GM18909 (cell line): ENCODE results near the gene IDH3B.
"Not testable (repeated sequence)": the region's sequence is repeated elsewhere in the genome, so short reads cannot be mapped to it uniquely, and the experiment has no call there.

Experiments used
- ATAC-seq: cut with Tn5 transposase; IDR thresholded peaks from one replicate; pipeline ENCODE4 v1.9.1; 2021; ENCODE audit warnings: mild to moderate bottlenecking; ENCODE audit not compliant: unreplicated experiment, poor library complexity

Gene IDH3B

GRCh38 chr20:2695206-2695983, 31.4 kb upstream of the IDH3B start:
- no peak for ATAC-seq

DNA sequence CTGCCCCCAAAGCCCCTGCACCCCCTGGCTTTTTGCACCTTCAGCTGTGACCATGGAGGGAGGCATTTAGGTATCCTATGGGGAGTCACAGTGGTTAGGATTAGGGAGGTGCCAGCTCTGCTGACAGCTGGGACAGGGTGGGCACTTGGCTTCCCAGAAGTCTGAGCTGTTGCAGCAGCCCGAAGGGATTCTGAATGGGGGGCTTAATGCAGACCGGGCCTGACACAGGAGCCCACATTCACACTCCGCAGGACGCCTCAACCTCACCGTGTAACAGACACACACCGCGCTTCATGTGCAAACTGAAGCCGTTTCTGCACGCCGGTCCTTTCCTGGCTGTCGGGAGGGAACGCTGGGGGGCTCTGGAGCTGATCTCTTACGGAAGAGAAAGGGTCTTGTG, 30.5 kb upstream of the IDH3B start:
- no peak for ATAC-seq

GRCh38 chr20:2694008-2694471, 30.0 kb upstream of the IDH3B start:
- ATAC-seq, result no peak

- no peak for ATAC-seq
These were observed 29.4 kb upstream of the IDH3B start for GRCh38 chr20:2693286-2694007.

- ATAC-seq, result no peak
These were observed 28.9 kb upstream of the IDH3B start for GRCh38 chr20:2692886-2693285.

DNA sequence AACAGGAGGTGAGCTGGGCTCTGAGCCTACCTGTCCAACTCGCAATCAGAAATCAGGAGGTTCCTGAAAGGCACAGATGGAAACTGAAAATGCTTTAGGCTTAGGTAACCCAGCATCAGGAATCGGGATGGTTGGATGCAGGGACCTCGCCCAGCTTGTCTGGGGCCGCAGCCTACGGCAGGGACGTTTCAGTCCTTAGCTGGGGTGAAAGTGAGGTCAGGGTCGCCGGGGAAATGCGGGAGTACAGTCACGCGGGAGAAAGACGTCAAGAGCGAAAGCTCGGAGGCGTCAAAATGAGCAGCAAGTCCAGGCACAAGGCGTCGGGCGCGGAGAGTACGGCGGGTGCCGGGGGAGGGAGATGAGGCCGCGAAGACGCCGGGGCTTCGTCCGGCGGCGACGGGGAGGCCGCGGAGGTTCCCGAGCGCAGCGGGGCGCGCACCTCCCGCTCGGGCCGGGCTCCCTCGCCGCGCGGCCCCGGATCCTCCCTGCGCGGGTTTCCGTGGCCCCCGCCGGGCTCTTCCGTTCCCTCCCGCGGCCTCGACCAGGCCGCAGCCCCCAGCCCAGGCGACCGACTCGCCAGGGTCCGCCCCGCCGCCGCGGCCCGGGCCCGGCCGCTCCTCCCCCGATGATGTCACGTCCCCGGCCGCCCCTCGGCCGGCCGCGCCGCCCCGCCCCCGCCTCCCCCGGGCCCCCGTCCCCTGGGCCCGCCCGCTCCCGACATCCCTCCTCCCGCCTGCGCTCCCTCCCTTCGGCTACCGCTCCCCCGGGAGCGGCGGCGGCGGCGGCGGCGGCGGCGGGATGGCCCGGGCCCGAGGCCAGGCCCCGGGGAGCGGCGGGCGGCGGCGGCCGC, 28.2 kb upstream of the IDH3B start, which contains the start of gene EBF4:
Gene EBF4, plus strand, starts transcription at position 745 of the 850 bp plus-strand sequence. CDS start 866 bp downstream, outside the sequence.
- ATAC-seq, result no peak

- ATAC-seq, result no peak
These were observed 27.6 kb upstream of the IDH3B start for GRCh38 chr20:2691663-2692035.

- ATAC-seq, result no peak
These were observed 27.1 kb upstream of the IDH3B start for GRCh38 chr20:2691127-2691526.

DNA sequence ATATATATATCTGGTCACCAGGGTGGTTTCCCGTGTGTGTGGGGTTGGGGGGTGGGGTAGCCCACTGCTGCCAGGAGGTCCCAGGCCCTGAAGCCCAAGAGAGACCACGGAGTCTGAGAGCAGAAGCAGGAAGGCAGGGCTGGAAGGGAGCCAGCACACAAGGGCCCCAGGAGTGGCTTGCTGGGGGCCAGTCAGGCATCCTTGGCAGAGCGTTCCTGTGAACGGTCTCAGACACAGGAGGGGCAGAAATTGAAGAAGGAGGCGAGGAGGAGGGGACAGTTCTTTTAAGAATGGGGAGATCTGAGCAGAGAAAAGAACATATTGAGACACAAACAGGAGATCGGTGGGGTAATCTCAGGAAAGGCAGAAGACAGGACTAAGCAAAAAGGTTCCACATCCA, 26.7 kb upstream of the IDH3B start:
- ATAC-seq, result no peak

DNA sequence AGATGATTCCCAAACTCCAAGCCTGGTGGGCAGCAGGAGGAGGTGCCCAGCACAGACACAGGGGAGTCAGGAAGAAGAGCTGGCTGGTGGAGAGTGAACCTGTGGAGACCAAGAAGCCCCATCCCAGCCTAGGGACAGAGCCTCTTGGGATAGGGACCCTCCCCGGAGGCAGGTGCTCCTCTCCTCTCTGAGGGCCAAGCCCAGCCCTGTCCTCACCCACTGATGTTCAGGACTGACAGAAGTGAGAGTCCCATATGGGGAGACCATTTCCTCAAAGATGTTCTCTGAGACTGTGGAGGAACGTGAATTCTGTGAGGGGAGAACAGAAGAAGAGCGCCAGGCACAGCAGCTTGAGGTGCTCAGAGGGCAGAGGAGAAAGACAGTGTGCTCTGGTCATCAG, 26.2 kb upstream of the IDH3B start:
- ATAC-seq, result no peak

- no peak for ATAC-seq
These were observed 24.1 kb upstream of the IDH3B start for GRCh38 chr20:2688041-2688591.

DNA sequence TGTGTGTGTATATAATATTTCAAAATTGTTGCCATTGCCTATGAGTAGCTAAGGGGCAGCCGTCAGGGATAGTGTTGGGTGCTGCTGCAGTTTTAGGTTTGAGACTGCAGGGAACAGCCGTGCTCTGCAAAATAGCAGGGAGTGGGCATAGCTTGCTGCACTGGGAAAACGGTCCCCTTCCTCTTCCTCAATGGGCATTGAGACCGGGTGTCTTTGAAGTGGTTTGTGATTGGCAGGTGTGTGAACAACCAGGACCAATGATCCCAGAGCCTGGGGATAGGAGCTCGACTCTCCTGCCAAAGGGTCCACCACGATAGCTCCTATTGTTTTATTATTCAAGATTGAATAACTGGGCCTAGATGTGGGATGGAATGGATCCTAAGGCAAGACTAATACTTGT, 23.5 kb upstream of the IDH3B start:
- no peak for ATAC-seq

DNA sequence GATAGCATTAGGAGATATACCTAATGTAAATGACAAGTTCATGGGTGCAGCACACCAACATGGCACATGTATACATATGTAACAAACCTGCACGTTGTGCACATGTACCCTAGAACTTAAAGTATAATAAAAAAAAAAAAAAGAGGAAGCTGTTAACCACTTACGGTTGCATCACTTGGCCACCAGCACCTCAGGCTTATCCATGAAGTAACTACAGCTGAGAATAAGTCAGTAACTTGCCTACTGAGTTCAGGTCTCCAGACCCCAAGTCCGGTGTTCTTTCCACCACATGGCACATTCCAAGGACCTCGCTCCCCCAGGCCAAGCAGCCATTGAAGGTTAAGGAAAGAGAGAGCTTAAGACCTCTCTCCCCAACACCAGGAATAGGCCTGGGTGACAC, 20.8 kb upstream of the IDH3B start:
- not testable (repeated sequence) for ATAC-seq

- not testable (repeated sequence) for ATAC-seq
These were observed 18.0 kb upstream of the IDH3B start for GRCh38 chr20:2682040-2682439.

DNA sequence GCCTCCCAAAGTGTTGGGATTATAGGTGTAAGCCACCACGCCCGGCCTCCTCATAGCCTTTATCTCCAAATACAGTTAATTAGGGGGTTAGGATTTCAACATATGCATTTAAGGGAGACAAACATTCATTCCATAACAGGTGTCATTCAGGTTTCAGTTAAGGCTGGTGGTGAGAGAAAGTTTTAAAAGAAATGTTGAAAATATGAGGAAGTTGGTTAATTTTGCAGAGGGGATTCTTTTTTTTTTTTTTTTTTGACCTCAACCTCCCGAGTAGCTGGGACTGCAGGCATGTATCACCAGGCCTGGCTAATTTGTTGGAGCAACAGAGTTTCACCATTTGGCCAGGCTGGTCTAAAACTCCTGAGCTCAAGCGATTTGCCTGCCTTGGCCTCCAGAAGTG, 16.0 kb upstream of the IDH3B start:
- no peak for ATAC-seq

DNA sequence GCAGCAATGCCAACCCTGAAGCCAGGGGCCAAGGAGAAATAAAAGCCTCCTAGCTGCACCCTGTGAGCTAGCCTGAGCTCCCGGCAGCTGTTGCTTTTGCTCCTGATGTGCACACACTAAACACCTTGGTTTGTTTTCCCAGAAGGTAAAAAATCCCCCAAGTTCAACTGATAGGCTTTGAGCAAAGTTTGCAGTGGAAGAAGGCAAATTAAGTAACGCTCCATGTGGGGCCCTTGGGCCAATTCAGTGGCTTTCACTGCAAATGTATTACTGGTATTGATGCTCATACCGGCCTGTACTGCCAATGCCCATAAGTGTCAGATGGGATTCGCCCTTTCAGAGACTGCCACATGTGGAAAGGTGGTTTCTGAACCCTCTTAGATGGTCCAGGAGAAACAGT, 9.4 kb upstream of the IDH3B start:
- no peak for ATAC-seq

DNA sequence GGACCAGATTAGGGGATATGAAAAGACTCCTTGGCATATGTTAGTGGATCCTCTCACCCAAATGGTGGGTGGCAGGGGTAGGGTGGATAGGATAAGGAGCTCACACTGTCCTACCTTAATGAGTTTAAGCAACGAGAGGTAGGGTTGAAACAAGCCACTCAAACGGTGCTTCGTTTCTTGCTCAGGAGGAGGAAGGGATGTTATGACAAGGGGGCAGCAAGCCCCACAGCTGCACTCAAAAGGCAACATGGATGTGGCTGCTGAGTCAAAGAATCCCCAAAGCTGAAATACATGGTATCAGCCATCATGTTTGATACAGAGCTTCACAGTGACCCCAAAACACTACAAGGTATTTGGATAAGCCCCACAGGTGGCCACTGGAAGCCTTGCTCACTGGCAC, 8.4 kb upstream of the IDH3B start:
- no peak for ATAC-seq

GRCh38 chr20:2671977-2672376, 8.0 kb upstream of the IDH3B start:
- ATAC-seq, result no peak

DNA sequence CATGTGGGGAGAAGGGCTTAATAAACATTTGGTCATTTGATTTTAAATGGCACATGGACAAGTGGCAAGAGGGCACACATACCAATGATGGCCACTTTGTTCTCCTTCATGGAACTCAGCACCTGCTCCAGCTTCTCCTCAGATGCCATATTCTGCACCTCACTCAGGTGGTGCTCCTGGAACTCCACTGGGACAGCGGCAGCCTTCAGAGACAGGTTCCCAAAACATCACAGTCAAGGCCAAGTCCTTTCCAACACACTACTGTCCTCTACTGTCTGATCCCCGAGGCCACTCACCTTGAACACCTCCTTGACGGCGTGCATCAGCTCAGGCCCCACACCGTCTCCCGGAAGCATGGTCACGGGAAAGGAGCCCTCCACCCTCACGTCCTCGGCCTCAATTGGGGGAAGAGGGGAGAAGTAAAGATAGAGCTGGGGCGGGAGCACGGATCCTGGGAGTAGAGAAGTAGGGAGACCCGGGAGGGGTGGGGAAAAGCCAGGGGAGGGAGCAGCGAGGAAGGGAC, 591 bp downstream of the IDH3B start:
- ATAC-seq, result no peak

GRCh38 chr20:2659547-2659946, 4.5 kb downstream of the IDH3B start:
- no peak for ATAC-seq
